Measurements from ENCODE around the gene GIMAP1.

- TF ChIP-seq RAD21 (IDR thresholded peaks at IDR 0.05; ENCODE audit: low read depth) (no peak), POLR2A (IDR thresholded peaks at IDR 0.05; ENCODE audit: borderline replicate concordance, extremely low read depth, insufficient read depth, insufficient read length) (no peak), EGR1 (IDR thresholded peaks at IDR 0.05; ENCODE audit: low read depth) (no peak)
Observed at GRCh38 chr7:150688630-150689029, 27.8 kb upstream of the GIMAP1 start.

Data from HCT116 (cell line).